NCI-H1048 (cell line): ENCODE results near the gene ERLEC1.
"Not testable (repeated sequence)": the region's sequence is repeated elsewhere in the genome, so short reads cannot be mapped to it uniquely, and the experiment has no call there.

Experiments
- DNase-seq: peaks from one replicate; lab custom pipeline; 2025; lab: John Stamatoyannopoulos, UW

ERLEC1 gene

DNA sequence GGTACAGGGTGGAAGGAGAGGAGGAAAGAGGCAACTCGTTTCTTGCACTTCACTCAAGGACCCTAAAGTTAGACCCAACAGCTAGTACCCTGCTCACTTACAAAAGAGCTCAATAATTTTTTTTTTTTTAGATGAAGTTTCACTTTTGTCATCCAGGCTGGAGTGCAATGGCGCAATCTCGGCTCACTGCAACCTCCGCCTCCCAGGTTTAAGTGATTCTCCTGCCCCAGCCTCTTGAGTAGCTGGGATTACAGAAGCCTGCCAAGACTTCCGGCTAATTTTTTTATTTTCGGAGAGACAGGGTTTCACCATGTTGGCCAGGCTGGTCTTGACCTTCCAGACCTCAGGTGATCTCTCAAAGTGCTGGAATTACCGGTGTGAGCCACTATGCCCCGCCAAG lies 4.2 kb upstream of the ERLEC1 start:
- DNase-seq, result no peak

DNA sequence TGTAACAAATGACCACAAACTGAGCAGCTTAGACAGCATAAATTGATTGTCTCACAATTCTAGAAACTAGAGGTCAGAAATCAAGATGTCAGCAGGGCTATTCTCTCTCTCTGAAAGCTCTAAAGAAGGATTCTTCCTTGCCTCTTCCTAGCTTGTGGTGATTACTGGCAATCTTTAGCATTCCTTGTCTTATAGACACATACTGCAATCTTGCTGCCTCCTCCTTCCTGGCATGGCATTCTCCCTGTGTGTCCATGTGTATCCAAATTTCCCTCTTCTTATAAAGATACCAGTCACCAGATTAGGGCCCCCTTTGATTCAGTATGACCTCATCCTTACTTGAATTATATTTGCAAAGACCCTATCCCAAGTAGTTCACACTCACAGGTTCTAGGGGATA lies 2.4 kb upstream of the ERLEC1 start:
- DNase-seq, result no peak

DNA sequence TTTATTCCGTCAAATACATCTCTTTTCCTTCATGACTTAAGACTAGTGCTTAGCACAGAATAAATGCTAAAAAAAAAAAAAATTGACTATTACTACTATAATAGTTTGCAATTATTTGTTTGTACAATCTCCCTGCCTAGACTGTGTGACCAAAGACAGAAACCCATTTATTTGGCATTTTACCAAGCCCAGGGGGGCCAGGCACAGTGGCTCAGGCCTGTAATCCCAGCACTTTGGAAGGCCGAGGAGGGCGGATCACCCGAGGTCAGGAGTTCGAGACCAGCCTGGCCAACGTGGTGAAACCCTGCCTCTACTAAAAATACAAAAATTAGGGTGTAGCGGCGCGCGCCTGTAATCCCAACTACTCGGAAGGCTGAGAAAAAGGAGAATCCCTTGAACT lies 1.5 kb upstream of the ERLEC1 start:
- no peak for DNase-seq

DNA sequence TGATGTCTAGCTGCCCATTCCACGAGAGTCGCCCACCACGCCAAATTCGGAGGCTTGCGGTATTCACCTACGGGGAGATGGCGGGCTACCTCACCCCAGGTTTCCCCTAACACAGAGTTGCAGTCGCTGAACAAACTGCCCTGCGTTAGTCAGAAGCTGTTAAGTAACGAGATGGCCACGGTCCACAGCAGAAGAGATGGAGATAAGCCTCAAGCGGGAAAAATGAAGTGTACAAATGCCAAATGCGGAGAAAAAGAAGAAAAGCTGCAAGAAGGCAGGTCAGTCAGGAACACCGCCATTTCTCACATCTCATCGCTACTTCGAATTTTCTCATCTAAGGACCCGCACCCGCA lies 516 bp upstream of the ERLEC1 start:
- DNase-seq, result no peak

DNA sequence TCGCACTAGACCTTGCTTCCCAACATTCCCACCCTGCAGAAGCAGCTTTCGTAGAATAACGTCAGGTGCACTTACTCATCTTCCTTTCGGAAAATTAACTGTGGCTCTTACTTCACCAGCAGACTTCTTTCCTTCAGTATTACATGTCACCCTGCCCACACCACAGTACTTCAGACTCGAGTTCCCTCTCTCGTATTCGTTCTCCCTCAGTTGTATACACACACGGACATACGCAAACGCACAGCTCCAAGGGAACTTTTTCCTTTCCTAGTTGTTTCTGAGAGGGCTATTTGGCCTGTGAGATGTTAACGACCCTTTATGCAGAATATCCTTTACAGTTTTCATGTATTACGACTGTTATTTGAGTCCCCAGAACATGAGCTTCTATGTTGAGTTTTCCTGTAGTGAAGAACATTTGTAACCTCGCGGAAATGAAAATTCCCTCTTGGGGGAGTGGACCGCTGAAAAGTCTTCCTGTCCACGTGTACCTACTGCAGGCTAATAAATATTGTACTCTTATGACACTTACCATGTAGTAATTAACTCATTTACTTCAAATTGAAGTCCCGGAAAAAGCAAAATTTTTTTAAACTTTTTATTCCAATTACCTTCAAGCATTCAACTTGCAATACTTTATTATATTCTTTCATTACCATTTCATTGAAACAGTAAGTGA lies 908 bp downstream of the ERLEC1 start:
- DNase-seq, result no peak

DNA sequence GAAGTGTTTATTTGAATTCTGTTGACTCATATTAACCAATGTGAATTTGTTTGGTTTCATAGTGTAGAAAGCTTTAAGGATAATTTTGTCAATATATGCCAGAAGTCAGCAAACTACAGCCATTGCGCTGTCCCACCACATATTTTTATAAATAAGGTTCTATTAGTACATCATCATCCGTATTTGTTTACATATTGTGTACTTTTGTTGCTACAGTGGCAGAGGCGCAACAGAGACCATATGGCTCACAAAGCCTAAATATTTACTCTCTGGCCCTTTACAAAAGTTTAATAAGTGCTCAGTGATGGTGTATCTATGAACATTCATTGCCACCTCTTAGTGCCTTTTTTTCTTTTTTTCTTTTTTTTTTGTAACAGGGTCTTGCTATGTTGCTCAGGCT lies 6.4 kb downstream of the ERLEC1 start:
- DNase-seq, result no peak

DNA sequence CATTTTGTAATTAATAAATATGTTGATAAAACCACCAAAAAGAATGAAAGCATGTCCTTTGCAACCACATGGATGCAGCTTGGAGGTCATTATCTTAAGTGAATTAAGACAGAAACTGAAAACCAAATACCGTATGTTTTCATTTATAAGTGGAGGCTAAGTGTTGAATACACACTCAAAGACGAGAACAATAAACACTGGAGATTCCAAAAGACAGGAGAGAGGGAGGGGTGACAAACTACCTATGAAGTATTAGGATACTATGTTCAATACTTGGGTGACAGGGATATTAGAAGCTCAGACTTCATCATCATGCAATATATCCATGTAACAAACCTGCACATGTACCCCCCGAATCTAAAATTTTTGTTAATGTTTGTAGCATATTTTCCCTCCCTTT lies 7.0 kb downstream of the ERLEC1 start:
- no peak for DNase-seq

DNA sequence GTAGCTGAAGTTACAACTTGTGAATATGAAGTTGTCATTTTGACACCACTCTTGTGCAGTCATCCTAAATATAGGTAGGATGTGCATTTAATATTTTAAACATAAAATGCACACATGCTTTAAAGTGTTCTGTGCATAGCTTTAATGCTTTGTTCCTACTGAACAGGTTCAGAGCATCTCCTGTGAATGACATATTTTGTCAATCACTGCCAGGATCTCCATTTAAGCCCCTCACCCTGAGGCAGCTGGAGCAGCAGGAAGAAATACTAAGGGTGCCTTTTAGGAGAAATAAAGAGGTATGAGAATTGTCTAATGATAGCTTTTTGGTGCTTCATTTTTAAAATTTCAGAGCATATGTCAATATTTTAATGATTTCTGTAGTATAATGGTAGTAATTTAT lies 14.7 kb downstream of the ERLEC1 start:
- no peak for DNase-seq

DNA sequence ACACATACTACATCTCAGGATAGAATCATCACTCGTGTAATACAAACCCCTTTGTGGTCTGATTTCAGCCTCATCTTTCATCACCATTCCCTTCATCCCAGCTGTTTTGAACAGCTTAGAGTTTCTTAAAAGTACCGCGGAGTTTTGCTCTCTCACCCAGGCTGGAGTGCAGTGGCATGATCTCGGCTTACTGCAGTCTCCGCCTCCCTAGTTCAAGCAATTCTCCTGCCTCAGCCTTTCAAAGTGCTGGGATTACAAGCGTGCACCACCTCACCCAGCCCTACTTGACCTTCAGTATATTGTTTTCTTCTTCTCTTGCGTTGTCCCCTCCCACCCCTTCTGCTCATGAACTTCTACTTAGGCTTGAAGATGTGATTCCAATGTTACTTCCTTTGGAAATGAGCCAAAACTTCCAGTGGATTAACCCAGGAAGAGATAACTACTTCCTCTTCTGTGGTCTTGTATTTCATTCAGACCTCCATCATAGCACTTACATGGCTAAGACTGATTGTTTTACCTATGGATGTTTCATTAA lies 15.8 kb downstream of the ERLEC1 start:
- DNase-seq, result no peak

DNA sequence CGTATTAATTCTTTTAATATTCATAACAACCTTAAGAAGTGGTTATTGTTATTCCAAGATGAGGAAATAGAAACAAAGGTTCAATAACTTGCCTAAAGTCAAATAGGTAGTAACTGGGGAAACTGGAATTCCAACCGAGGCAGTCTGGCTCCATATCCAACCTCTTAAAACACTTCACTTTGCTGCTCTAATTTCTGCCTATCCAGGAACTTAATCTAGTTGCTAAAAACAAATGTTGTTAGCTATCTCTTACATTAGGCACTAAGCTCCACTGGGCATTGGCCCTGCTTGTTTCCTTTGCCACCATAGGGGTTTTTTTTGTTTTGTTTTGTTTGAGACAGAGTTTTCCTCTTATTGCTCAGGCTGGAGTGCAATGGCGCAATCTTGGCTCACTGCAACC lies 24.8 kb downstream of the ERLEC1 start:
- DNase-seq, result no peak

DNA sequence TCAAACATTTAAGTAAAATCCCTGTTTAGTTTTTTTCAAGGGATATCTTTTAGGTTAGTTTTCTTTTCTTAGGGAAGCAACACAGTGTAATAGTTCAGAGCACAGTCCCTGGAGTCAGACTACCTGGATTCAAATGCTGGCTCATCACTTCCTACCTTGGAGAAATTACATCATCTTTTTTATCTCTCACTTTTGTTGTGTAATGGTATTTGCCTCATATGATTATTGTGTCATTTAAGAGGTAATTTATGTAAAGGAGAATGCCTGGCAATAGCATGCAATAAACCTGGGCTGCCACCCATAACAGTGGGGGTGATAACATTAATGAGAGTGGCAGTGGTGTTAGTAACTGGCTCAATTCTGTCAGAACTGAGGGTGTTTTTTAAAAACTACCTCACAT lies 26.3 kb downstream of the ERLEC1 start:
- DNase-seq, result no peak

DNA sequence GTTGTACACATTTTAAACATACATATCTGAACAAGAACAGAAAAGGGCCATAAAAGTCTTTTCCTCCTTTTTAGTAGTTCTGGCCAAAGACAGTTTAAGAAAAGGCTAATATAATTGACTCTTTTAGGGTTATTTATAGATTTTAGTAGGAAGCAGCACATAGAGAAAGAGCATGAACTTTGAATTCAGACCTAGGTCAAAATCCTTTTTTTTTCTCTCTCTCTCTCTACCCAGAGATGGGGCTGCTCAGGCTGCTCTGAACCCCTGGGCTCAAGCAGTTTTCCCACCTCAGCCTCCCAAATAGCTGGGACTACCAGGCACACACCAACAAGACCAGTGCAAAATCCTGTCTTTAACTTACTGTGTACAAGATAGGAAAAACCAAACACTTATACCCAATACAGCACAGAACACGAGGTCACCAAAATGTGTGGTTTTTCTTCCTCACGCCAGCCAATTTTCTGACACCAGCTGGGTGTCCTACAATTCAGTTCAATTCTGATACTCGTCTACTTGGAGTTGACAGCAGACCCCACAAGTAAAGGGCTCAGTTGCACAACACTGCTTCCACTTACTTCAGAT lies 32.1 kb downstream of the ERLEC1 start:
- no peak for DNase-seq

DNA sequence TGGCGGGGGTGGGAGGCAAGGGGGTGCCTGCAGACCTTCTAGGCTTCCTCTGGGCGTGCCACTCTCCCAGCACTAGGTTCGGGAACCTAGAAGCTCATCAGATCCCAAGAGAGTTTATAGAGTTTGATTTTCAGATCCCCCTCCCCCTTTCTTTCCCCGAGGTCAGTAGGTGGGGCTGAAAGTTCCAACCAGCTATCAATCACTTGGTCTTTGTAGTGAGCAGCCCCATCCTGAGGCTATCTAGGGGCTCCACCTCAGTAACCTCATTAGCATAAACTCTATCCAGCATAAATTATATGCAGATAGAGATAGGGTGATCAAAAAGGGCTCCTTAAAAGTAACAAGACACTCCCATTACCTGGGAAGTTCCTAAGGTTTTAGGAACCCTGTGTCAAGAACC lies 32.8 kb downstream of the ERLEC1 start:
- DNase-seq, result no peak

DNA sequence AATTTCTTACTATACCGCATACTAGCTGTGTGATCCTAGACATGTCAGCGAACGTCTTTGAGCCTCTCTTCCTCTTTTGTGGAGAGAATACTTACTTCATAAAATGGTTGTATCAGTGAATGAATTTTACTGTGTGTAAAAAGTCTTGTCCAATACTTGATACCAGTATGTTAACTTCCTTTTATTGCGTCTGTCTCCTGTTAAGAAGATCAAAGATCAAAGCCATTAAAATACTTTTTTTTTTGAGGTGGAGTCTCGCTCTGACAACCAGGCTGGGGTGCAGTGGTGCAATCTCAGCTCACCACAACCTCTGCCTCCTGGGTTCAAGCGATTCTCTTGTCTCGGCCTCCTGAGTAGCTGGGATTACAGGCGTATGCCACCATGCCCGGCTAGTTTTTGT lies 33.2 kb downstream of the ERLEC1 start:
- DNase-seq, result no peak

DNA sequence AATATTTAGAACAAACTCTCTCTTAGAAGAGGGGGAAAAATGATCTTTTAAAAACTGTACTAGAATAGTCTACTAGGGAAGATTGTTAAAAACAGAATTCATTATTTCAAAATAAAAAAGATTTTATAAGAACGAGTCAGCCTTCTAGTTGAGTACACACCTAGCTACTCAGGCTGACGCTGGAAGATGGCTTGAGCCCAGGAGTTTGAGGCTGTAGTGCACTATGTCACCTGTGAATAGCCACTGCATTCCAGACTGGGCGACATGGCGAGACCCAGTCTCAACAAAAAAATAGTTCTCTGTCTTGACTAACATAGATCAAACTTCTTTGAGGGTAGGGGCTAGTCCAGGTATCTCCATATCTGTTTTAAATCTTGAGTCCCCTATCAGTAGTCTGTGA lies 33.9 kb downstream of the ERLEC1 start:
- no peak for DNase-seq

DNA sequence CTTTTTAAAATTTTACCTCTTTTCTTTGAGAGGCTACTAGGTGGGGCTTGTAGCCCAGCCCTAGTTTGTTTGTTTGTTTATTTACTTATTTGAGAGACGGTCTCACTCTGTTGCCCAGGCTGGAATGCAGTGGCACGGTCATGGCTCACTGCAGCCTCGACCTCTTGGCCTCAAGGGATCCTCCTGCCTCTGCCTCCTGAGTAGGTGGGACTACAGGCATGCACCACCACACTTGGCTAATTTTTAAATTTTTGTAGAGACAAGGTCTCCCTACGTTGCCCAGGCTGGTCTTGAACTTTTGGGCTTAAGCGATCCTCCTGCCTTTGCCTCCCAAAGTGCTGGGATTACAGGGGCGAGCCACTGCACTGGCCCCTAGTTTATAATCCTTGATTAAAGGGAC lies 35.0 kb downstream of the ERLEC1 start:
- no peak for DNase-seq

DNA sequence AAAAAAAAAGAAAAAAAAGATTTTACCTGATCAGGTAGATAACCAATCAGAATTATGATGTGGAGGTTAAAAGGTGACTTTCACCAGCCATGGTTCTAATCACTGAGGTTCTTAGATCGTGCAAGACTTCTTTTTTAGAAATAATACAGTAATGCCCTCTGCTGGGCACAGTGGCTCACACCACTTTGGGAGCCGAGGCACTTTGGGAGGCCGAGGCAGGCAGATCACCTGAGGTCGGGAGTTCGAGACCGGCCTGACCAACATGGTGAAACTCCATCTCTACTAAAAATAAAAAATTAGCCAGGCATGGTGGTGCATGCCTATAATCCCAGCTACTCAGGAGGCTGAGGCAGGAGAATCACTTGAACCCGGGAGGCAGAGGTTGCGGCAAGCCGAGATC lies 36.8 kb downstream of the ERLEC1 start:
- not testable (repeated sequence) for DNase-seq

DNA sequence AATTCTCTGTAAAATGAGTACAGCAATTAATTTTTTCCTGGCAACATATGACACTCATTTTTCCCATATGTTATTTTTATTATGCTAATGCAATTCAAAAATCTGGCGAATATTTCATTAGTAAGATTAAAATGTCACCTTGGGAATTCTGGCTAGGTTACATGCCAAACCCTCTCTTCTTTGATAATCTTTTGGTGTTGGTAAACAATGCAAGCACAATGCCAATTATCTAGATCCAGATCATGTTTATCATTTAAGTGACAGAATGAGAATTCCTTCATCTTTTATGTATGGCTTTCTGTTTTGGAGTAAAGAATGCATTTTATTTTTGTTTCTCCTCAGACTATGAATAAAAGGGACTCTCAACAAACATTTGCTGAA lies 39.2 kb downstream of the ERLEC1 start:
- DNase-seq, result no peak

DNA sequence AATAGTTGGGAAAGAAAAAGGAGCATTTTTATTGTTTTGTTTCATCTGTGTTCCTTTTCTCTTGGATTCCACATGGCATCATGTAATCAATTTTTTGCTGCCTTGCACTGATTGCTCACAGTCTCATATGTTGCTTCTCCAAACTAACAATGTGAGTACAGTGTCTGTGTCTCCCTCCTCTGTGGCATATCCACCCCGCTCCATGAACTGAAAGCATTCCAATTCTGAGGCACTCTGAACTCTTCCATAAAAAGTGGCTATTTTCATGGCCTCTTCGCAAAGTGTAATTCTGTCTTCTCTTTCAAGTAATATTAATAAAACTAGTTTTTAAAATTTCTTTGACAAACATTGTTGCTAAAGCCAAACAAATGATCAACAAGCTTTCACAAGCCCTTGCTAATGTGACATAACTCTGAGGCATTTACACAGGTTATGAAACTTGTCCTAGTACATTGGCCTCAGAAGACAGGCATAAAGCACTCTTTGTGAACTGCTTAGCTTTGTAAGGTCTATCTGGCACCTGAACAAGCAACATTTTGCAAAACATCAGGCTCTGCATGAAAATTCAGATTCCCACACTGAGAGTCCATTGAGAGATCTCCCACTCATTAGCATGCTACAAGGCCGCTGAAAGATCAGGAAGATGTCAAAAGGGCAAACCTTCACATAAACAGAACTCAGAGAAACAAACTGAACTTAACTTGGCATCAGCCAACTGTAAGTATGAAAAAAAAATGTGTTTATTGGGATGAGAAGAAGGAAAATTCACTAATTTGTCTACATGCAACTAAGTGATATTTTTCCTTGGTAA lies 39.9 kb downstream of the ERLEC1 start:
- no peak for DNase-seq

DNA sequence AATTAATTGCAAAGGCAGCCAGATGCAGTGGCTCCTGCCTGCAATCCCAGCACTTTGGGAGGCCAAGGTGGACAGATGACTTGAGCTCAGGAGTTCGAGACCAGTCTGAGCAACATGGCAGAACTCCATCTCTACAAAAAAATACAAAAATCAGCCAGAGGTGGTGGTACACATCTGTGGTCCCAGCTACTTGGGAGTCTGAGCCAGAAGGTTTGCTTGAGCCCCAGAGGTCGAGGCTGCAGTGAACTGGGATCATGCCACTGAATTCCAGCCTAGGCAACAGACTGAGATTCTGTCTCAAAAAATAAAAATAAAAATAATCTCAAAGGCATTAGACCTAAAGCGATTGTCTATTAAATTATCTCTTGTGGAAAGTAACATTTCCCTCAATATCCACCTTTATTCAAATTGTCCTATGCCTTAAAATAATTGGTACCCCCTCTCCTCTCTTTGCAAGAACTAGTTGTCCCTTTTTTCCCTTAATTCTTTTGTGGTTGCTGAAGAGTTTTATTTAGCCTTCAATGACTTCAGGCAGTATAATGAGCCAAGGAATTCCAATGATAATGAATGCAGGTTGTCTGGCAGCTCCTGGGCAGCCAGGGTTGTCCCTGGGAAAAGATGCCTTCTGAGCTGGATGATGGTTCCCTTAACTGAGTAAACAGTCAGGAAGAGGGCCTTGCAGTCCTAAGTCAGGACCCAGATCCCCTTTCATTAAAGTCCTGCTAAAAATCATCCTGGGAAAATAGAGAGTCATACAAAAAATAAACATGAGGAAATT lies 40.7 kb downstream of the ERLEC1 start:
- no peak for DNase-seq

DNA sequence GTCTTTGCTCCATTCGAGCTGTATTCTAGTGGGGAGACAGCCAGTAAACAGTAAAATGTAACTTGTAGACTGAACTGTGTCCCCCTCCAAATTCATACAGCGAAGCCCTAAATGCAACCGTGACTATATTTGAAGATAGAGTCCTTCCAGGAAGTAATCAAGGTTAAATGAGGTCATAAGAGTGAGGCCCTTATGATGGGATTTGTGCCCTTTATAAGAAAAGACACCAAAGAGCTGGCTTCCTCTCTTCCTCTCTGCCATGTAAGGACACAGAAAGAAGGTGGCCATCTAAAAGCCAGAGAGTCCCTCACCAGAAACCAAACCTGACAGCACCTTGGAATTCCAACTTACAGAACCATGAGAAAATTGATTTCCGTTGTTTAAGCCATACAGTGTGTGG lies 41.5 kb downstream of the ERLEC1 start:
- no peak for DNase-seq

DNA sequence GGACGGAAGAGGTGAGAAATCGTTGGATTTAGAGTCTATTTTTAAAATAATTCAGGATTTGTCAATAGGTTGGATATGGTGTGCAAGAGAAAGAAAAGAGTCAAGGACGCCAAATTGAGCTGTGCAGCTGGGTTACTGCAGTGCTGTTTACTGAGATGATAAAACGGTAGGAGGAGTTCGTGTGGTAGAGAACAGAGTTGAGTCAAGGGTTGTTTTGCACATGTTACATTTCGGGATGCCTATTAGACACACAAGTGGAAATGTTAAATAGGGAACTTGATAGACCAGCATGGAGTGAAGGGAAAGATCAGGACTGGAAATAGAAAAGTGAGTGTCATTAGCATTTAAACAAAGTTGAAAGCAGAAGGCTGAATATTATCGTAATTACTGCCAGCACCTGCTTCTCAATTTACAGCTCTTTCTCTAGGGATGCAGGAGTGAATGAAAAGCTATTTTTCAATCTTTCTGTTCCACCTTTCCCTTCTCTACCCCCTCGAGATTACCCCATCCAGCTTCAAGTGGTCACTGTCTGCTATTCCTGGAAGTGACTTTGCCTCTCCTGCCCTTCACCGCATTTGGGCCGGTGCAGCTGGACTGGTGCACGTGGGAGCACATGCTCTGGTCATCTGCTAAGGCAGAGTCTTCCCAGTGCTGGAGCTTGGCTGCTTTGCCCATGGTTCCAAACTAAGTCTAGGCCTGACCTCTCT lies 42.6 kb downstream of the ERLEC1 start:
- no peak for DNase-seq
